Transverse colon (tissue), 4 donors: ENCODE results near the gene ATG4B.

ENCODE experiments used
- EP300 ChIP-seq: sonication (generic); formaldehyde crosslinking; IDR thresholded peaks from one replicate; pipeline ENCODE4 v1.6.1; 2017; ENCODE audit warnings: antibody characterized with exemption, low read depth
- POLR2A ChIP-seq: fragments of 450-650 bp; IDR thresholded peaks from one replicate; pipeline ENCODE4 v1.6.1; 2016; ENCODE audit warnings: antibody characterized with exemption, mild to moderate bottlenecking, moderate library complexity
- POLR2AphosphoS5 ChIP-seq, 3 donors: sonication (generic); formaldehyde crosslinking; IDR thresholded peaks; one replicate each; pipeline ENCODE4 v1.6.1; 2016; ENCODE audit warnings: antibody characterized with exemption in 3 of 3
- TF ChIP-seq, protein P1 (sequence below), 5 experiments: fragments of 200-600 bp in 3 of 5; fragments of 450-650 bp in 2 of 5; sonication (generic) in 3 of 5; IDR thresholded peaks; 1 replicate in 2 of 5; 2 replicates in 3 of 5; pipeline ENCODE4 v1.5.1; 2016 to 2017; ENCODE audit warnings: antibody characterized with exemption in 5 of 5, inconsistent platforms in 3 of 5, mild to moderate bottlenecking in 2 of 5, moderate library complexity in 1 of 5

DNA sequence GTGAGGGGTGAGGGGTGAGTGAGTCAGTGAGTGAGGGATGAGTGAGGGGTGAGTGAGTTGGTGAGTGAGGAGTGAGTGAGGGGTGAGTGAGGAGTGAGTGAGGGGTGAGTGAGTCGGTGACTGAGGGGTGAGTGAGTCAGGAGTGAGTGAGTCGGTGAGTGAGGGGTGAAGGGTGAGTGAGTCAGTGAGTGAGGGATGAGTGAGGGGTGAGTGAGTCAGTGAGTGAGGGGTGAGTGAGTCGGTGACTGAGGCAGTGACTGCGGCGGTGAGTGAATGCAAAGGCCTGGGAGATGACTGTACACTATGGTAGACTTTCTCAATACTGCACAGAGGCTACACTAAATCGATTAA is 17.1 kb upstream of the ATG4B start:
- TF ChIP-seq, protein P1, sequence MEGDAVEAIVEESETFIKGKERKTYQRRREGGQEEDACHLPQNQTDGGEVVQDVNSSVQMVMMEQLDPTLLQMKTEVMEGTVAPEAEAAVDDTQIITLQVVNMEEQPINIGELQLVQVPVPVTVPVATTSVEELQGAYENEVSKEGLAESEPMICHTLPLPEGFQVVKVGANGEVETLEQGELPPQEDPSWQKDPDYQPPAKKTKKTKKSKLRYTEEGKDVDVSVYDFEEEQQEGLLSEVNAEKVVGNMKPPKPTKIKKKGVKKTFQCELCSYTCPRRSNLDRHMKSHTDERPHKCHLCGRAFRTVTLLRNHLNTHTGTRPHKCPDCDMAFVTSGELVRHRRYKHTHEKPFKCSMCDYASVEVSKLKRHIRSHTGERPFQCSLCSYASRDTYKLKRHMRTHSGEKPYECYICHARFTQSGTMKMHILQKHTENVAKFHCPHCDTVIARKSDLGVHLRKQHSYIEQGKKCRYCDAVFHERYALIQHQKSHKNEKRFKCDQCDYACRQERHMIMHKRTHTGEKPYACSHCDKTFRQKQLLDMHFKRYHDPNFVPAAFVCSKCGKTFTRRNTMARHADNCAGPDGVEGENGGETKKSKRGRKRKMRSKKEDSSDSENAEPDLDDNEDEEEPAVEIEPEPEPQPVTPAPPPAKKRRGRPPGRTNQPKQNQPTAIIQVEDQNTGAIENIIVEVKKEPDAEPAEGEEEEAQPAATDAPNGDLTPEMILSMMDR (IDR thresholded peaks at IDR 0.05), result no peak
- TF ChIP-seq EP300, result no peak
- no peak for TF ChIP-seq POLR2A
- TF ChIP-seq POLR2AphosphoS5 (IDR thresholded peaks at IDR 0.05), result no peak
